ENCODE measurements around the gene MRPL28.

MRPL28 gene

DNA sequence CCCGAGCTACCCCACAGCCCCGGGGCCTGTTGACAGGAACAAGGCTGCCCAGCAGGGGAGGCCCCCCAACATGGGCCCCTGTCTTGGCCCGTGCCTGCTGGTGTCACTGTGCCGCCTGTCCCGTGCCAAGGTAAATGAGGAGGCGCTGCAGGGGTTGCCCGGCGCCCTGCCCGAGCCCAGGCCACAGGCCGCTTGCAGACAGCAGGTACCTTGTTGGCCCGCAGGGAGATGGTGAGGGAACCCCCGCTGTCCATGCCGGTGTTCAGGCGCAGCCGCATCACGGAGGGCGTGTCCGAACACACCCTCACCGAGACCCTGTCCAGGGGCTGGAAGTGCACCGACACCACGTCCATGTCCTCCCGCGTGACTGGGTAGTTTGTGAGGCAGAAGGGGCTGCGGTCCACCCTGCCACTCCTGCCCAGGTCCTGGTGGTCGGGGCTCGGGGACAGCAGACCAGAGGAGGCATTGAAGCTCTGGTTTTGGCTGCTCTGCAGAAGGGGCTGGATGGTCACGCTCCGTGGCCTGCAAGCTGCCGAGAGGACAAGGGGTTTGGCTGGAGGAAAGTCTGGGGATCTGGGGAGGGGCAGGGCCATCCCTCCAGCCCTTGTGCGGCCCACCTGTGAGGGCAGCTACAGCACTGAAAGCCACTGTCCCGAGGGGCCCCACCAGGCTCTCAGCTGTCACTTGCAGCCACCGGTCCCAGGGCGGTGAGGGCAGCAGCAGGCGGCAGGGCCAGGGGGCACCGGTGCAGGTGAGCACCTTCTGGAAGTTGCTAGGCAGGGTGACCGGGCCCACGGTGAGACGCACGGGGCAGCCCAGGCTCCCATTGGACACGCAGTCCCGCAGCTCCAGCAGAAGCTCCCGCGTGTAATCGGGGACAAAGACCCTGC is 5.8 kb upstream of the MRPL28 start:
- no peak overlapping the region for H3K4me3 ChIP-seq (ENCODE audit: low read depth, low read length)
- TF ChIP-seq CTCF (IDR thresholded peaks at IDR 0.05; ENCODE audit: borderline replicate concordance, insufficient read depth, low read depth, low read length) = no peak

DNA sequence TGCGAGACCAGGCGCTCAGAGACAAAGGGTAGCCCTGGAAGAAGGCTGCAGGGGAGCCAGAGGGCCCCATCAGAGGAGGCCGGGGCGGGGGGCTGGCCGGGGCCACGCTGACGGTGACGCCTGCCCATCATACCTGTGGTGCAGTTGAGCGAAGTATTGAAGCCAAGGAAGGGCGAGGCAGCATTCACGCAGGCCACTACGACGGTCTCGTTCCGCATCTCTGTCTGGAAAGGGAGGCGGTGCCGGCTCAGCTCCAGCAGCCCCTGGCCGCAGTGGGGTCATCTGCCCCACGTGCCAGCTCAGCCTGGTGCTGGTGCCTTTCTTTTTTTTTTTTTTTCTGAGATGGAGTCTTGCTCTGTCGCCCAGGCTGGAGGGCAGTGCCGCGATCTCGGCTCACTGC is 4.9 kb upstream of the MRPL28 start:
- TF ChIP-seq CTCF (IDR thresholded peaks at IDR 0.05; ENCODE audit: borderline replicate concordance, insufficient read depth, low read depth, low read length) = no peak

GRCh38 chr16:374616-374926 is 4.2 kb upstream of the MRPL28 start:
- TF ChIP-seq CTCF (IDR thresholded peaks at IDR 0.05; ENCODE audit: borderline replicate concordance, insufficient read depth, low read depth, low read length) = no peak
- H3K4me3 ChIP-seq (ENCODE audit: low read depth, low read length) = no peak overlapping the region

More for the DNA sequence above, 4.9 kb upstream of the MRPL28 start:
- H3K4me3 ChIP-seq (ENCODE audit: low read depth, low read length) = no peak overlapping the region

DNA sequence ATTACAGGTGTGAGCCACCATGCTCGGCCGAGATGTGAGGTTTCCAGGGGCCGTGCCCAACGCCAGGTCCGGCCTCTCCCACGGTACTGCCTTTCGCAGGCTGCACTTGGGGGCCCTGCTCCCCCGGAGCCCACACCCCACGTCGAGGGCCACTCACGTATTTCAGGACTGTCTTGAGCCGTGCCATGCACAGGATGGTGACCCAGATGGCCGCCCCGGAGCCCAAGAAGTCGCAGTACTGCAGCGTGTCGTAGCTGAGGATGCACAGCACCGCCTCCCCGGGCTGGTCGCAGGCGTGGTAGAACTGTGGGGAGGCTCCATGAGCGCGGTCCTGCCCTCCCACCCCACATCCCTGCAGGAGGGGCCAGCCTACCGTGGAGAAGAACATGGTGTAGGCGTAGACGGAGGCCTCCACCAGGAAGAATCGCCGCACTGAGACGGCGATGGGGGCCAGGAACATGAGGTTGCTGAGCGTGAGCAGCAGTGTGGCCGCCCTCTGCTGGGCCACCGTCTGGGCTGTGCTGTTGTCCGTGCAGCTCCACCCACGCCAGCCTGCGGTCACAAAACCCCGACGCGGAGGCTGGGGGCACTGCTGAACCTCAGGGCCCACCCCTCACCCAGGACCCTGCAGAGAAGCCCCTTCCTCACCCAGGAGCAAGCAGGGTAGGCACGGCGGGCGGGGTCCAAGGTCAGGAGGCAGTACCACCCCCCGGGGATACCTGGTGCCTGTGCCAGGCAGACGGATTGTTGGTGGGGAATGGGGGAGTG is 3.7 kb upstream of the MRPL28 start:
- TF ChIP-seq CTCF (IDR thresholded peaks at IDR 0.05; ENCODE audit: borderline replicate concordance, insufficient read depth, low read depth, low read length) = no peak
- H3K4me3 ChIP-seq (ENCODE audit: low read depth, low read length) = no peak overlapping the region

GRCh38 chr16:373020-373598 is 2.8 kb upstream of the MRPL28 start:
- TF ChIP-seq CTCF (IDR thresholded peaks at IDR 0.05; ENCODE audit: borderline replicate concordance, insufficient read depth, low read depth, low read length) = no peak
- H3K4me3 ChIP-seq (ENCODE audit: low read depth, low read length) = no peak overlapping the region

DNA sequence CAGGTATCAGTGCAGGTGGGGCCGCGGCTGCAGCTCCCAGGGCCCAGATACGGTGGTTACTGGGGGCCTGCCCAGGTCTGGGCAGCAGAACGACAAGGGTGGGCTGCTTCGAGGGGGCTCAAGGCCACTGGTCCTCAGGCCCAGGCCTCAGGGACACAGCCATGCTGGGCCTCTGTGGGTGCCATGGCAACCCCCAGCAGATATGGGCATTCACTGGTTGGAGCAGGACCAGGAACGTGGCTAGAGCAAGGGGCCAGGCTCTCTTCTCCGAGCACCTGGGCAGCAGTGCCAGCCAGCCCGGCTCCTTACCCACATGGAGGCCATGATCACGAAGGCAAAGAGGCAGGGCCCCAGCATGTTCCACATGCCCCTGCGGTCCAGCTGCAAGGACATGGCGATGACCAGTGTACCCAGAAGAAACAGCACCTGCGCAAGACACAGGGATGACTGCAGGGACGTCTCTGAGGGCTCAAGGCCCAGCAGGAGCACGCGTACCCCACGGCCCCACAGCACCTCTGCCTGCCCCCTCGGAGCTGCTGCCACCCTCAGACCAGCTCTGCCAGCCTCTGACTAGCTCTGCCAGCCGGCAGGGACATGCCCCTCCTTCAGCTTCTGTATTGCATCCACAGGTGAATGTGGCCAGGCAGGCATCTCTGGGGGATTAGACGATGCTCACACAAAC is 2.1 kb upstream of the MRPL28 start:
- no peak for TF ChIP-seq CTCF (IDR thresholded peaks at IDR 0.05; ENCODE audit: borderline replicate concordance, insufficient read depth, low read depth, low read length)

More for the DNA sequence above, 2.1 kb upstream of the MRPL28 start:
- H3K4me3 ChIP-seq (ENCODE audit: low read depth, low read length) = no peak overlapping the region

Measured in GM12875 (cell line).